NCI-H2029 (cell line): ENCODE results near the gene CPO.

Experiments used
- DNase-seq: peaks from one replicate; lab custom pipeline; 2025; lab: John Stamatoyannopoulos, UW

The CPO gene

GRCh38 chr2:207015901-207016300 is 76.6 kb downstream of the CPO start:
- DNase-seq, result no peak
